Activated effector memory CD4-positive, alpha-beta T cell treated with anti-CD3 and anti-CD28 coated beads, Interleukin-2, amount 50 U/mL, for 16 hours (primary cell): Measurements from ENCODE around the gene CORO2B.

Source experiments
- DNase-seq: peaks from one replicate; pipeline ENCODE4 v3.0.0-alpha.2; 2020

CORO2B gene

DNA sequence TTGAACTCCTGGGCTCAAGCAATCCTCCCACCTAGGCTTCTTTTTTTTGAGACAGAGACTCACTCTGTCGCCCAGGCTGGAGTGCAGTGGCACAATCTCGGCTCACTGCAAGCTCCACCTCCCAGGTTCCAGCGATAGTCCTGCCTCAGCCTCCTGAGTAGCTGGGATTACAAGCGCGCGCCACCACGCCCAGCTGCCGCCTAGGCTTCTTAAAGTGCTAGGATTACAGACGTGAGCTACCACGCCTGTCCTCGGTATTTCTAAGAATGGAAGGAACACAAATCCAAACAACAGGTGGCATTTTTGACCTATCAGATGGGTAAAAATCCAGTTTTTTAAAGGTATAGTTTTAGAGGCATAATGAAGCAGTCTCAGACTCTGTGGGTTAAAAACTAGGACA lies 128.1 kb downstream of the CORO2B start:
- no peak for DNase-seq

DNA sequence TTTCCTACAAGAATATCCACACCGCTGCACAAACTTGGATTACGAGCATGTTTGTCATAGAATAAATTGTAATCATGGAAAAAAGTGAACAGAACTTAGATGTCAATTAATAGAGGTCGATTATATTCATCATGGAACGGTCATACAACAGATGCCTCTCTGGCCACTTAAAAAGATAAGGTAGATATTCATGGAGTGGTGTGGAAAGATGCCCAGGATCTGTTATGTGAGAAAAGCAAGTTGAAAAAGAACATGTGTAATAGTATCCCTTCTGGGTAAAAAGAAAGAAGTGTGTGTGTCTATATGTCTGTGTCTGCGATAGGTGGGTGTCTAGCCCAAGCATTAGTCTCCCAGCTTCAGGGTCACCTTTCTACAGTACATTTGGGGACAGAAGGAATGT lies 128.6 kb downstream of the CORO2B start:
- DNase-seq: no peak

DNA sequence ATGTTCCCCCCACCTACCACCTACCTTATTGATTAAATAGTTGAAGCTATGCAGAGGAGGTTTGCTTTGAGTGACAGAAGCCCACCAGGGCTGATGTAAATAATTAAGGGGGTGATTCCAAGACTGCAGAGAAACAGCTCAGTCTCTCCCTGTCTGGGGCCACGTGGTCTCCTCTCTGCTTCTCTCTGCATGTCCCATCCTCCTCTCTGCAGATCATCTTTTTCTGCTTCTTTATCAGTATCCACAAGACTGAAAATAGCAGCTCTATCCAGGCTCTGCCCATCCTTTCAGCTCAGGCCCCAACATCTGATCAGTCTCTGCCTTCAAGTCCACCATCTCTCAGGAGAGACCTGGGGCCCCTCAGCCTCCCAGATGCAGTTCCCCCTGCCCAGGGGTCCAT lies 131.1 kb downstream of the CORO2B start:
- no peak for DNase-seq

DNA sequence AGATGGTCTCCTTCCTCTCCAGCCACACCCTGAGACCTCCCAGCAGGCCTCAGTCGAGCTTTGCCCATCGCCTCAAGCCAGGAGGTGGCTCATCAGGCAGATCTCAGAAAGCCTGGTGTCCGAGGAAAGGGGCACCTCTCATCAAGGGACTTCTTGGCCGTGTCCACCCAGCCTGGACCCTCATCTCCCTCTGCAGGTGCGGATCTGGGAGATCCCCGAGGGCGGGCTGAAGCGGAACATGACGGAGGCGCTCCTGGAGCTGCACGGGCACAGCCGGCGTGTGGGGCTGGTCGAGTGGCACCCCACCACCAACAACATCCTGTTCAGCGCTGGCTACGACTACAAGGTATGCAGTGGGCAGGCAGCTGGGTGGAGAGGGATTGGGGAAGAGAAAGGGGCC lies 131.7 kb downstream of the CORO2B start:
- no peak for DNase-seq

DNA sequence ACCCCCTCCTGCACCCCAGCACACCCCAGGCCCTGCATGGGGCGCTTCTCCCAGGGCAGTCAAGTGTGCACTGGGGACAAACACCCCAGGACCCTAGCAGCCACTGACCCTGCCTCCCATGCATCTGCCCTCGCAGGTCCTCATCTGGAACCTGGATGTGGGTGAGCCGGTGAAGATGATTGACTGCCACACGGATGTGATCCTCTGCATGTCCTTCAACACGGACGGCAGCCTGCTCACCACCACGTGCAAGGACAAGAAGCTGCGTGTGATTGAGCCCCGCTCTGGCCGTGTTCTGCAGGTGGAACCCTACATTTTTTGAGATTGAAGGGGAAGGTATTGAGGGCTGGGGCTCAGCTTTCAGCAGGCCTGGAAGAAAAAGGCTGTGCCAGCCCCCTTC lies 132.6 kb downstream of the CORO2B start:
- no peak for DNase-seq

DNA sequence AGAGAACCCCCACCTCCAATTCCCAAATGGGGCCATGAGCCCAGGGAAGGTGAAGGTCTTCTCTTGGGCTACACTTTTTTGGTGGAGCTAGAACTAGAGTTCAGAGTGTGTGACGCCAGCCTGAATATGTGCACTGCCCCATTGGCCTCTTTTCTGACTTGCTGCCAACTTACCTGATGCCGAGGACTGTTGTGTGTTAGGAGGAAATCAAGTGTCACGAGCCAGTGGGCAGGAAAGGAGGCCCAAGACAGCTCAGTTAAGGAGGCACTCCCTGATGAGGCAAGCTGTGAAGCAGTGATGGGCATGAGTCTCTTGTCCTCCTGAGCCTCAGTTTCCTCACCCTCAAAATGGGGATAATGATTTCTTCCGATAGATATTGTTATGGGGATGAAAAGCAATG lies 134.1 kb downstream of the CORO2B start:
- DNase-seq: no peak

DNA sequence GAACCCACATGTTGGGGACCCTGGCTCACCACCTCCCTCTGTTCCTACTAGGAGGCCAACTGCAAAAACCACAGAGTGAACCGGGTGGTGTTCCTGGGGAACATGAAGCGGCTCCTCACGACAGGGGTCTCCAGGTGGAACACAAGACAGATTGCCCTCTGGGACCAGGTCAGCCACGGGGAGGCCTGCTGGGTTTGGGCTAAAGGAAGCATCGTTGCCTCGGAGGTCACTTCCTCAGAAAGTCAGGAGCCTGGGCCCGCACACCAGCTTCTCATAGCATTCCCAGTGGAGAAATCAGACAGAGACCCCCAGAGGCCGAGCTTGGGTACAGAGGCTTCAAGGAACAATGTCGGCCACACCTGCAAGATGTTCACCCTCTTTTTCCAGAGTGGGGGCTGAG lies 135.1 kb downstream of the CORO2B start:
- DNase-seq: no peak

DNA sequence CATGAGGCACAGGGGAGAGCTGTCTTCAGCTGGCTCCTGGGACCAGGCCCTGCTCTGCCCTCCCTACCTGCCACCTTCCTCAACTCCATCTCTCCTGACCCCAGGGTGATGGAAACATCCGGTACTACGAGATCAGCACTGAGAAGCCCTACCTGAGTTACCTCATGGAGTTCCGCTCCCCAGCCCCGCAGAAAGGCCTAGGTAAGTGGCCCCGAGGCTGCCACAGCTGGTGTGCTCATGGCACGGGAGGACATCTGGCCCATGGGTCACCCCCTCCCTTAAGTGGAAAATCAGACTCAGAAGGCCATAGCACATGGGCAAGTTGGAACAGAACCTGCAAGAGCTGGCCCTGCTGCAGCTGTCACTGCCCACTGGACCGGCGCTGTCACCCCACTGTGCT lies 136.3 kb downstream of the CORO2B start:
- no peak for DNase-seq

DNA sequence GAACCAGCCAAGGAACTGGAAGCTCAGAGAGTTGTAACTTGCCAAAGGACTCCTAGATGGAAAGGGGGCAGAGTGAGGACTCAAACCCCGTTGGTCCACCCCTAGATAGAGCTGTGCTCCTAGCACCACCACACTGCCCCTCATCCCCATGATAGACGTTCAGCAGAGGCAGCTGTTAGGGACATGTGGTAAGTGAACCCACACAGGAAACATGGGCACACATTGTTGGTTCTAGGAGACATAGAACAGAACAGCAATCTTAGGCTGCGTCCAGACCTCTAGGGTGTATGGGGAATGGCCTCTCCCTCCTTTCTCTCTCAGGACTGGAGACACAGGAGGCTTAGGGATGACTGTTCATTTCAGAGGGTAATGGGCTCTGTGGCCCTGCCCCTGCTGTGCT lies 139.2 kb downstream of the CORO2B start:
- DNase-seq: no peak

DNA sequence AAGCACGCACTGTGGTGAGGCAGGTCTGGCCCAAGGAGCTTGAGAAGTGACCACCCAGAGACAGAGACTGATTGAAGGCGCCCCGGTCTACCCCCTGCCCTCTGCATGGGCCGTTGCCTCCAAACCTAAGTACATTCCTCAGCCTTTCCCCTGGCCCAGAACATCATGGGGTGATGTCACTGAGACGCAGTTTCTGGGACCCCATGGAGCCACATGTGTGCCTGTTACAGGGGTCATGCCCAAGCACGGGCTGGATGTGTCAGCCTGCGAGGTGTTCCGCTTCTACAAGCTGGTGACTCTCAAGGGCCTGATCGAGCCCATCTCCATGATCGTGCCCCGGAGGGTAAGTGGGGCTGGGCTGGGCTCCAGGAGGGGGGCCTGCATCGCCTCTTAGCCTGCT lies 139.7 kb downstream of the CORO2B start:
- DNase-seq: no peak

DNA sequence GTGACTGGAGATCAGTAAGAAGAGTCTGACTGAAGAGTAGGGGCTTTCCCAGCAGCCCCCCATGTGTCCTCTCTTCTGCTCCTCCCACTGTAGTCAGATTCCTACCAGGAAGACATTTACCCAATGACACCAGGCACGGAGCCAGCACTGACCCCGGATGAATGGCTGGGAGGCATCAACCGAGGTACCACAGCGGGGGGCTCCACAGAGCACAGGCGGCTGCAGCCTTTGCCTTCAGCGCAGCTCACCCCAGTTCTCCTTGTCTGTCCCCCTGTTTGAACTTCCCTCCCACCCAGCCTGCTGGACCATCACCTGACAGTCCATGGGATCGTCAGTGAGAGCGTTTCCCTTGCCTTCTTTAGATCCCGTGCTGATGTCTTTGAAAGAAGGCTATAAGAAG lies 140.3 kb downstream of the CORO2B start:
- no peak for DNase-seq

DNA sequence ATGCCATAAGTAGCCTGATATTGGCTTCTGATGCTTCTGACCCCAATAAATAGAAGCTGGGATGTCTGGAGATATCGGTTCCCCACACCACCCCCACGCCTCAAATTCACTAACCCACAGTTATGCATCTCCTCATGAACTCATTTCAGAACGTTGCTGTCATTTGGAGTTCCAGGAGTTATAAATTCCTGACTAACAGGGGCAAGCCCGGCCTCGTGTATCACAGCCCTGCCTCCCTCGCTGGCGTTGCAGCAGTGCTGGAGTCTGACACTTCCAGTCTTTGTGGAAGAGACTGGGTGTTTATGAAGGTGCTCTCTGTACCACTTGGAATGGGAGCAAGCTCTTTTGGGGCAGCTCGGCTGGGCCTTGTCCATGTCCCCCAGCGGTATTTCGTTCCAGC lies 140.9 kb downstream of the CORO2B start:
- no peak for DNase-seq

DNA sequence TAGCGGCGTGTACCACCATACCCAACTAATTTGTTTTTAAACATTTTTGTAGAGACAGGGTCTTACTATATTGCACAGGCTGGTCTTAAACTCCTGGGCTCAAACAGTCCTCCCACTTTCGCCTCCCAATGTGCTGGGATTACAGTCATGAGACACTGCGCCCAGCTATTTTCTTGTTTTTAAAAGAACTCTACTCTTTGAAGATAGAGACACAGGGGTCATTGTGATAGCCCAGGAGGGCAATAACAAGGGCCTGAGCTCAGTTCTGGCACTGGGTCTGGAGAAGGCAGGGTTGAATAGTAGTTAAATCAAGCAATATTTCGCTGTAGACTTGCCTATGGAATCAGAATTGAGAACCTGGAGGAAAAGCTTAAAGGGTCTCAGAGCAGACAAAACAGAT lies 143.1 kb downstream of the CORO2B start:
- no peak for DNase-seq

DNA sequence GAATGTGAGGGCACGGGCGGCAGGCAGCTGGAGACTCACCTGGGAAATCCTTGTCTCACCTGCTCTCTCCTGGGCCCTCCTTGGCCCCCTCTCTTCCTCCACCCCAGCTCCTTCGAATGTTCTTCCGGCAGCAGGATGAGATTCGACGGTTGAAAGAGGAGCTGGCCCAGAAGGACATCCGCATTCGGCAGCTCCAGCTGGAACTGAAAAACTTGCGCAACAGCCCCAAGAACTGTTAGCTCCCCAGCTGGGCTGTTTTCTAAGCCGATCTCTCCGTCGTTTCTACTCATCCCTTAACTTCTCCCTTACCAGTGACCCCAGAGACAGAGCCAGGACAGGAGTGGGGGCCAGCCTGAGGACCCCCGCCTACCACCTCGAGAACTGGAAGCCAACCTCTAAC lies 146.9 kb downstream of the CORO2B start:
- no peak for DNase-seq

DNA sequence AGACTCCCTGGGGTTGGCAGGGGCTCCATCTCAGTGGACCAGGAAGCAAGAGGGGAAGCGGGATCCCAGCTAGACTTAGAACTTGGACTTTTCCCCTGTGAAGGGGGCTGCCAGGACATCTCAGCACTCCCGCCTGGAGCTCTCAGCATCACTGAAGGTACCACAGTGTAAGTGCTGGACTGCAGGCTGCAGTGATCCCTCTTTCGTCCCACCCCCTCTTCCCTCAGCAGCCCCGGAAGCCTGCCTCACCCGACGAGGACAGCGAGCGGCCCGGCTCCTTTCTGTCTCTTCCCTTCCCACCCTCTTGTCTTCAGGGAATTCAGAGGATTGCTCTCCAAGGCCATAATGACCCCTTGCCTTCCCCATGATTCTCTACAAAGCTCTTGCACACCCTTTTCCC lies 147.5 kb downstream of the CORO2B start:
- DNase-seq: no peak

DNA sequence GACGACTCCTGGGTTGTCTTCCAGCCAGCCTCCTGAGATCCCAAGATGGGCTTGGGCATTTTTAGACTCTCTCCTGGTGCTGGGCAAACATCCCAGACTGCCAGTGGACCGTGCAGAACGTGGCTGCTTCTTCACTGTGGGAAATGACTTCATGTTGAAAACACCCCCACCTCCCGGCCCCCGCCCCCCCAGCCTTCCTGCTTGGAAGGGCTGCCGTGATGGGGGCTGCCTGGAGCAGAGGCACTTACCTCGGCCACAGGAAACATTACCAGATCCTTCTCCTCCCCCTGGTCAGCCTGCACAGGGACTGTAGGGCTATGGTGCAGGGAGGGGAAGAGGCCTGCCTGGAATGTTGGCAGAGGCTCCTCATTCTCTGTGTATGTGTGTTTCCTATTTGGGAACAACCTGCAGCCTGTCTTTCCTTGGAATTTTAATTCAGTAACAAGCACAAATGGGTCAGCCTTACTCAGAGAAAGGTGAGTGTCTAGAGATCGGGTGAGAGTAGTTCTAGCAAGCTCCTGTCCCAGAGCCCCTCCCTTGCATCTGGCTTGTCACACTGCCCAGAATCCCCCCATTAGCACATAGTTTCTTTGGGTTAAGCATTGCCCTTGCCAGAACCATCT lies 151.1 kb downstream of the CORO2B start:
- DNase-seq: no peak

DNA sequence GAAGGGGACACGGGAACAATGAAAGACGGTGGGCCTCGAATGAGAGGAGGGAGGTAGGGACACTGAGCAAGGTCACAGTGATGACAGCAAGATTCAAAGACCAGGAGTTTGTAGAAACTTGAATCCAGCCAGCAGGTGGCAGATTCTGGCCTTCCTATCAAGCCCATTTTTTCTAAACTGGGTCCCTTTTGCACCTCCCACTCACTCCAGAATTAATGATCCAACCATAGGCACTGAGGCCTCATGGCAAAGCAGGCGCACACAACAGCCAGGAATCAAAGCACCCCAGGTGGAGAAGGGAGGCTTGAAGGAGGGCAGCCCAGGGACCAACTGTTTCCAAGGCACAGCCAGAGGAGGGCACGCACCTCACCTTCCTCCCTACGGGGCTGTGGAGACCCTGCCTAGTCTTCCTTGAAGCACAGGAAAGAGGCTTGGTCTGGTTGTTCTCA lies 151.7 kb downstream of the CORO2B start:
- DNase-seq: no peak

DNA sequence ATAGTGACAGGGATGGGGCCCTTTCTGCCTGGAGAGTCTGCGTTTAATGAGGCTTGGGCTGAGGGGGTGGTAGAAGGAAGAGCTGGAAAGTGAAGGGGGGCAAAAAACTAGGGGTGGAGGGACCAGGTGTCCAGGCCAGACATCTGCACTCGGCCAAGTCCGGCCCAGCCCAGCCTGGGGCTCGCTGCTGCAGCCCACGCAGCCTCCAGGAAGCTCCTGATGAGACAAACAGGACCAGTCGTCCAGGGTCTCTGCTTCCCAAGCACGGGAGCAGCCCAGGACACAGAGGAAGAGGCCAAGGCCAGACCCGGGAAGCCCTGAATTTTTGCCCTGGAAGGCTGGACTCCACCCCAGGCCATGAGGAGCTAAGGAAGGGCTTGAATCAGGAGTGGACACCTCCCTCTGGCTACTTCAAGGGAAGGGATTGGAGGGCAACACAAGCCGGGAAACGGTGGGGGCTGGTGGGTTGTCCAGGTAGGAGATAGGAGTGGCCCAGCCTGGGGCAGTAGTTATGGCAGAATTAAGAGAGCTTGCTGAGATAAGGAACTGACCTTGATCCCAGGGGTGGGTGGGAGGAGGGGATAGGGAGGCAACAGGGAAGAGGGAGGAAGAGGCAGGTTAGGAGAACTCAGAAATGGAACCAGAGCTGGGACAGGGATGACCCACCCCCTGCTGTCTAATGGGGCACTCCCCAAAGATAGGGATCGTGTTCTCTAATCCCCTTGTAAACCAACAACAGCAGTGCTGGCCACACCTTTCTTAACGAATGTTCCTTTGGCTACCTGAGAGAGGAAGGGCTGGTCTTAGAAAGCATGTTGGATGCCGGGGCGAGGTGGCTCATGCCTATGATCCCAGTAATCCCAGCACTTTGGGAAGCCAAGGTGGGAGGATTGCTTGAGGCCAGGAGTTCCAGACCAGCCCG lies 152.4 kb downstream of the CORO2B start:
- DNase-seq: no peak

DNA sequence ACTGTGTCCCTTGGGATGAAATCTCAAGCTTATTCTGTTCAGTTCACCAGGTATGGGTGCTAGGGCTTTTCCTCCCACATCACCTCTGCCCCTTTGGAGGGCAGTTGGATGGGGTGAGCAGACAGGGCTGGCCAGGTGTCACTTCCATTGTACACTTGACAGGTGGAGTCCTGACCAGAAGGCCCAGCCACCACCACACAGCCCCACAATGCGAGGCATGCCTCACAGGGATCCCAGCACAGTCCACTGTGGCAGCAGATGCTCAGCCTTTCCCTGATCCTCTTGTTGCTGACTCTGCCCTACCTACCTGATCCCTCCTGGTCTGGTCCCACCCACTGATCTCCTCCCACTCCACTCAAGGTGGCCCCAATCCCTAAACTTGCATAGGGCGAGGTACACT lies 153.7 kb downstream of the CORO2B start:
- no peak for DNase-seq

DNA sequence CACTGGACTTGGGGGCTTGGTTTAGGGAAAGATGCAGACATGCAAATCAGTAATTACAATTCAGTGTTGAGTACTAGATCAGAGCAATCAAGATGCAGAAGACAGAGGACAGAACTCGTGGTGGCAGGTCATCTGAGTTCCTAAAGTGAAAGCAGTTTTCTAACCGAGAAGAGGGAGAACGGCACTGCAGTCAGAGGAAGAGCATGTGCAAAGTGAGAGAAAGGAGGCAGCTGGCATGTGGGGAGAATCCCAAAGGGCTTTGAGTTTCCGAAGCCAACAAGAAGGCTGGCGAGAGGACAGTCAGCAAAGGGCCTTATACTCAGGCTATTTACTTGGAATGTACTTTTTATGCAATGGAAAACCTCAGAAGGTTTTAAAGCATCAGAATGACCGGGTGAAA lies 154.9 kb downstream of the CORO2B start:
- no peak for DNase-seq

DNA sequence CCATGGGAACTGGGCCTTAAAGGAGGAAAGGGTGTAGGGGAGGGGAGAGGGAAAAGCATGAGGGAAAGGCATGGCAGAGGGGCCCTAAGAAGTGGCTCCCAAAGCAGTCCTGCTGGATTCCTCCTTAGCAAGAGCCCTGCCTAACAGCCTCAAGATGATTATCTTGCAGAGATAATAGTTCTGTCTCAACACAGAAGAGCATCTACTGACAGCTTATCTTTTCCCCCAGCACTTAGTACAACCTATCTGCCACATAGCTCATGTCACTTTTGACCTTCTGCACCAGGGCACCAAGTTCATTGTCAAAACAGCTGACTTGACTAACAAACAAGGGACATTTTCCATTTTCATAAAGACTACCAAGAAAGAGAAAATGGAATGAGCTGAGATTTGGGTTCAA lies 155.6 kb downstream of the CORO2B start:
- no peak for DNase-seq

DNA sequence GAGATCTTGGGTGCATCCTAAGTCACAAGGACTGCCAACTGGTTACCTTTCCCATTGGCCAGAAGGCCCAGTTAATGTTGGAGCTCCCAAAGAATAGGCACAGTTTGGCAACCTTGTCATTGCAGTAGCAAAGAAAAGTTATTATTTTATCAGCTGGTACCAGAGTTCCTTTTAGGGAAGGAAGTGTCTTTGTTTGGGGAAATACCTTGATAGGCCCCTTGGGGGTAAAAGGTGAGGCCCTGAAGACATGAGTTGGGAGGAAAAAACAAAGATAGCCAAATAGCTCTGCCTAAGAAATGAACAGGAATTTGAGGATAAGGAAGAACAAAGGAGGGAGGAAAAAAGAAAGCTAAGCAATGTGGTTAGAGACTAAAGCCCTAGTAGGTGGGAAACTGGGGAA lies 156.1 kb downstream of the CORO2B start:
- DNase-seq: no peak

DNA sequence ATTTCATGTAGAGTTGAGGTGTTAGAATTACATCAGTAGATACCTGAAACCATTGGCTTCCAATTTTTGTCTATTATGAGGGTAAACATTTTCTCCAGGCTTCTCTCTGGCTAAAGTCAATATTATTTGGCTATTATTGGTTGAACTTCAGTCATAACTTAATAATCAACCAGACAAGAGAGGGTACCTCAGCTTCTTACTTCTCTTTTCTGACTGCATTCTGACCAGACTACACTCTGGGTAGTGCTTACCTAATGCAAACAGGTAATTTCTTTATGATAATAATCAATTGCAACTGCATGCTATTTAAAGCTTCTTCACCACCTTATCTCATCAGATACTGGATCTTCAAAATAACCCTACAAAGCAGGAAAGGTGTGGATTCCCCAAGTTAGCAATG lies 156.8 kb downstream of the CORO2B start:
- DNase-seq: no peak

DNA sequence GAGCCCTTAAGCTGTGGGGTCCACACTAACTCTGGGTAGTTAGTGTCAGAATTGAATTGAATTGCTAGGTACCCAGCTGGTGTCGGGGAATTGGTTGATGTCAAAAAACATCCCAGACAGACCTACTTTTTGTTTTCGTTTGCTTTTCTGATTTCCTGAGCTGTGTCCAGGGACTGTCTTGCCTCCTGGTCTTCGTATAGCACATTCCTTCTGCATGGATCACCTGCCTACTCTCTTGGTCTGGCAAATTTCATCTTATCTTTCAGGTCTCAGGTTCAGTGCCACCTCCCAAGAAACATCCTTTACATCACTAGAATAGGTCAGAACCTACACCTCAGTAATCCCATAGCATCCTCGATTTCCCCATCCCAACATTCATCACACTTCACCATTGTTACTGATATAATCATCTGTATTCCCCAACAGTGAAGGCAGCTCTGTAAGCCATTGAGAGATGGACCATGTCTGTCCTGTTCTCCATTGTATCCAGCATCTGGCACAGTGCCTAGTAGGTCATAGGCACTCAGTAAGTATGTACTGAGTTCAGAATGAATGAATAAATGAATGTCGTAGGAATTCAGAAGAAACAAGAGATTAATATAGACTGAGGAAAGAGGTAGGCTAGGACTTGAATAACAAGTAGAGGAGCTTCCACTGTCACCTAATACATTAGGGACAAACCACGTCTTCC lies 160.7 kb downstream of the CORO2B start:
- no peak for DNase-seq
